Activated CD4-positive, alpha-beta T cell treated with anti-CD3 and anti-CD28 coated beads, Interleukin-10, Interleukin-2, amounts not matched to agents 100 ng/mL and 50 ng/mL, durations not matched to agents 16 hours and 8 hours (primary cell): ENCODE measurements around the gene SMIM20.
"Not testable (repeated sequence)": the region's sequence is repeated elsewhere in the genome, so short reads cannot be mapped to it uniquely, and the experiment has no call there.

Experiments
- DNase-seq: peaks from one replicate; pipeline ENCODE4 v3.0.0-alpha.2; 2020

The SMIM20 gene

GRCh38 chr4:25913851-25914669 is at the start of gene SMIM20:
SMIM20 (plus strand) TSS chr4:25914220; CDS start chr4:25914314, 94 bp downstream.
- peak; percentile 96 for DNase-seq

- no peak for DNase-seq
These were observed 48.4 kb upstream of the SMIM20 start for GRCh38 chr4:25865586-25865985.

GRCh38 chr4:25866401-25866800 is 47.6 kb upstream of the SMIM20 start:
- DNase-seq = not testable (repeated sequence)

- no peak for DNase-seq
These were observed 46.2 kb upstream of the SMIM20 start for GRCh38 chr4:25867781-25868294.

GRCh38 chr4:25870081-25870480 is 43.9 kb upstream of the SMIM20 start:
- DNase-seq = no peak

GRCh38 chr4:25872851-25873631 is 41.0 kb upstream of the SMIM20 start:
- DNase-seq = no peak

GRCh38 chr4:25873632-25874129 is 40.3 kb upstream of the SMIM20 start:
- no peak for DNase-seq

- DNase-seq = no peak
These were observed 39.4 kb upstream of the SMIM20 start for GRCh38 chr4:25874655-25875054.

- no peak for DNase-seq
These were observed 38.7 kb upstream of the SMIM20 start for GRCh38 chr4:25875281-25875745.

- no peak for DNase-seq
These were observed 35.3 kb upstream of the SMIM20 start for GRCh38 chr4:25878676-25879075.

- no peak for DNase-seq
These were observed 34.9 kb upstream of the SMIM20 start for GRCh38 chr4:25879091-25879584.

- DNase-seq = no peak
These were observed 34.4 kb upstream of the SMIM20 start for GRCh38 chr4:25879587-25879986.

GRCh38 chr4:25879991-25880651 is 33.9 kb upstream of the SMIM20 start:
- no peak for DNase-seq

GRCh38 chr4:25881193-25881592 is 32.8 kb upstream of the SMIM20 start:
- DNase-seq = no peak

- no peak for DNase-seq
These were observed 31.8 kb upstream of the SMIM20 start for GRCh38 chr4:25882226-25882625.

- DNase-seq = no peak
These were observed 30.5 kb upstream of the SMIM20 start for GRCh38 chr4:25883565-25883964.

GRCh38 chr4:25884031-25884782 is 29.8 kb upstream of the SMIM20 start:
- DNase-seq = peak; percentile 18

- no peak for DNase-seq
These were observed 25.2 kb upstream of the SMIM20 start for GRCh38 chr4:25888781-25889180.

- no peak for DNase-seq
These were observed 24.2 kb upstream of the SMIM20 start for GRCh38 chr4:25889589-25890503.

GRCh38 chr4:25890571-25891485 is 23.2 kb upstream of the SMIM20 start:
- DNase-seq = no peak
